GM18507 (cell line): ENCODE measurements around the gene KDM5B.
"Not testable (repeated sequence)": the region's sequence is repeated elsewhere in the genome, so short reads cannot be mapped to it uniquely, and the experiment has no call there.

Experiments
- DNase-seq: peaks from one replicate; pipeline ENCODE4 v3.0.0; 2011; ENCODE audit warnings: low read depth; ENCODE audit not compliant: insufficient read length; ENCODE audit errors: extremely low spot score
- FAIRE-seq: peaks from 2 replicates; lab custom pipeline; 2011; peaks lifted over from hg19 to GRCh38; lab: Jason Lieb, UNC

KDM5B gene

GRCh38 chr1:202796670-202797069 lies 11.6 kb downstream of the KDM5B start:
- FAIRE-seq (no peak), DNase-seq (no peak)

- not testable (repeated sequence) for FAIRE-seq, DNase-seq
Measured at GRCh38 chr1:202794931-202795330, 13.3 kb downstream of the KDM5B start.

GRCh38 chr1:202794051-202794740 lies 14.0 kb downstream of the KDM5B start:
- DNase-seq (no peak), FAIRE-seq (no peak)

DNA sequence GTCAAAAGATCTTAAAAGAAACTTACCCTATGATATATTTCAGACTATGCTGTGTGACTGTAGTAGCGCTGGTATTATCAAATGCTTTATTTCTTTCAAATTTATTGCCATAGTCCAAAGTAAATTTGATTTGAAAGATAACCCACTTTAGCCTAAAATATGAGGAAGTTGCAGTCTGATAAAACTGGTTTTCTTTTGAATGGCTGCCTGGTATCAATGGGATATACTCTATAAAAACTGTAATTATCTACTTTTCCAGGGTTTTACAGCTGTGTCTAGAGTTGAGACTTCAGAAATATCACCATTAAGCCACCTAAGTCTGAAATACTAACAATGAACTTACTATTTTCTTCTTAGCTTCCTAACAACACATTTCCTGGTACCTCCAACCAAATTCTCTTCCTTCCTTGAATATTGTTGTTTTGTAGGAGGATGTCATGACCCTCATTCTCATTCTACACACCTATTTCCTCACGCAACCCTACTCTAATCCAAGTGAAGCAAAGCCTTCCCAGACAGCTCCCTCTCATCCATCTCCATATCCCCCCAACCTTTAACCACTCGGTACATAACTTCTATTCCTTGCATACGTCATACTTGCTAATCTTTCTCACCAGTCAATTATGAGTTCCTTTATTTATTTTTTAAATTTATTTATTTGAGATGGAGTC lies 17.0 kb downstream of the KDM5B start:
- DNase-seq: no peak
- no peak for FAIRE-seq

DNA sequence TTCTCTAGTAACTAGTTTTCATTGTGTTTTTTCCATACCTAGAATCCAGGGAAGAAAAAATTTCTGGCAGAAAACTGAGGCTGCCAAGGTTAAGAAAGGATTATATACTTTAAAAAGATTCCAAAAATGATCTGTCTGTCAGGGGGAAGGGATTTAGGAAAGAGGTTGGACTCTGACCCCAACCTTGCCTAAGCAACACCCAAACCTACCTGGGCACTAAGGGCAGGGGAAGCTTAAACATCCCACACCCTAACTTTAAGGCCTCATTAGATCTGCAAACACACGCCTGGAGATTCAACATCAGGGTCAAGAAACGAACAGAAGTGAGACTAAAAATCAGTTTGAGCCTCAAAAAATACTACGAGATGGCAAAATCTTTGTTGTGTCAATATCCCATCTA lies 19.4 kb downstream of the KDM5B start:
- FAIRE-seq (no peak), DNase-seq (no peak)

- no peak for DNase-seq
- FAIRE-seq: no peak
Measured at GRCh38 chr1:202786804-202787203, 21.4 kb downstream of the KDM5B start.

- no peak for FAIRE-seq
Measured at GRCh38 chr1:202781180-202781579, 27.0 kb downstream of the KDM5B start.

DNA sequence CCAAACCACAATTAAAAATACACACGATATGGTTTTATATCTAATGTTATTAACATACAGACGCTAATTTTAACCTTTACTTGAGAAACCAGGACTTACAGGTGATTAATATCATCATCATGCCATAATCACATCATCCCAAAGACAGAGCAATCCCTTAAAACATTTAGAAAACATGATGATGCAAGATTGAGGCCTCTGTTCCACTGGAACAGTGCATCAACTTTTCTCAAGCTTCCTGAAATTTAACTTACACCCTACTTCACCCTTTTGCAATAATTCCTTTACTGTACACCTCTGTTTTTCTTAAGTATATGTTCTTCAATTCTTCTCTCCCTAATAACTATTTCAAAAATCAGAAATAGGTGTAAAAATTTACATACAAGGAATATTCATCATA lies 38.1 kb downstream of the KDM5B start:
- FAIRE-seq (no peak), DNase-seq (no peak)

More at GRCh38 chr1:202781180-202781579, 27.0 kb downstream of the KDM5B start:
- no peak for DNase-seq

- FAIRE-seq (no peak), DNase-seq (no peak)
Measured at GRCh38 chr1:202765721-202766120, 42.5 kb downstream of the KDM5B start.

- FAIRE-seq (no peak), DNase-seq (no peak)
Measured at GRCh38 chr1:202762019-202762418, 46.2 kb downstream of the KDM5B start.

- FAIRE-seq: no peak
- DNase-seq: no peak
Measured at GRCh38 chr1:202760589-202760988, 47.6 kb downstream of the KDM5B start.

- no peak for FAIRE-seq
- DNase-seq: no peak
Measured at GRCh38 chr1:202756391-202756790, 51.8 kb downstream of the KDM5B start.

- FAIRE-seq: no peak
- no peak for DNase-seq
Measured at GRCh38 chr1:202754293-202754692, 53.9 kb downstream of the KDM5B start.

GRCh38 chr1:202752774-202753173 lies 55.4 kb downstream of the KDM5B start:
- DNase-seq: no peak
- no peak for FAIRE-seq

DNA sequence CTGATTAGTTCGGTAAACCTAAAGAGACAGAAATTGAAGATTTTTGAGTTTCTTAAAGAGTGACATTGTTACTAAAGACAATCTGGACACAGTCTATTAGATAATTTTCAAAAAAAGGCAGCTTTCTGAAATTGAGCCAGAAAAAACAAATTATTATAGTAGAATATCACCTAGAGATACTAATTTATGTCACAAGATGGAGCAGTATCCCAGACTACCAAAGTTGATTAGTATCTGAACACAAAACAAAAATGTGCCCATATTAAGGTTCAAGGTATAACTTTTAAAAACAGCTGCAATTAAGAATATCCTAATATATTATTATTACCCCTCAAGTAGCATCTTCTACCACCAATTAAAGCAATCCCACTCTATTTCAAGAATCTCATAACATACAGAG lies 57.5 kb downstream of the KDM5B start:
- DNase-seq: no peak
- FAIRE-seq: no peak

DNA sequence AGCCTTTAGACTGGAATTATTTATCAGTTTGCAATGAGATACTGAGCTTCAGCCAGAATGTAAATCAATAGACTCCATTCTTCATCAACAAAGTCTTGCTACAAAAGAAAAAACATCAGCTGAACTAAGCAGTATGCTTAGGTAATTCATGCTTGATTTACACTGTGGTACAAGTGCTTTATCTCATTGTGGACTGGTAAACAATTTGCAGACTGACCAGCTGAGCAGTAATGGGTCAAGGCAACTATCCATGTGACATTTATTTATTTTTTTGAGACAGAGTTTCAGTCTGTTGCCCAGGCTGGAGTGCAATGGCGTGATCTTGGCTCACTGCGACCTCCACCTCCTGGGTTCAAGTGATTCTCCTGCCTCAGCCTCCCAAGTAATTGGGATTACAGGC lies 58.2 kb downstream of the KDM5B start:
- DNase-seq (no peak), FAIRE-seq (no peak)

GRCh38 chr1:202745323-202745888 lies 62.8 kb downstream of the KDM5B start:
- no peak for DNase-seq
- FAIRE-seq: no peak

DNA sequence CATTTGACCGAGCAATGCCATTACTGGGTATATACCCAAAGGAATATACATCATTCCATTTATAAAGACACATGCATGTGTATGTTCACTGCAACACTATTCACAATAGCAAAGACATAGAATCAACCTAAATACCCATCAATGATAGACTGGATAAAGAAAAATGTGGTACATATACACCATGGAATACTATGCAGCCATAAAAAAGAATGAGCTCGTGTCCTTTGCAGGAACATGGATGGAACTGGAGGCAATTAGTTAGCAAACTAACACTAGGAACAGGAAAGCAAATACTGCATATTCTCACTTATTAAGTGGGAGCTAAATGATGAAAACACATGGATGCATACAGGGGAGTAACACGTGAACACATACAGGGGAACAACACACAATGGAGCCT lies 63.5 kb downstream of the KDM5B start:
- not testable (repeated sequence) for FAIRE-seq, DNase-seq

DNA sequence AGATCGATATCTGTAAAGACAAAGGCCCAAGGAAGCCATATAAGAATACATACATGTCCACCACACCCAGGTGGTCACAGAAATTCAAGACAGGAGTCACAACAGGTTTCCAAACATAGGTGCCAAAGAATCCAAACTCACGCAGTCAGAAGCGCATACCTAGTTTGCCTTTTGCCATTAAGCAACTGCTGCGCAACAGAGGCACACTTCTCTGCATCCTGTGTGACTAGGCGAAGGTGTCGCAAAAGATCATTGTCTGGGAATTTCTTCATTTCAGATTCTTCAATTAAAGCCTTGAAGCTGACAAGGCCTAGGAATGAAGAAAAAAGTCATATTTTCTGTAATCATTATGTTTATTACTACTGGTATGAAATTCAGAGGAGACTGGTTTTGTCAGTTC lies 65.7 kb downstream of the KDM5B start:
- FAIRE-seq (no peak), DNase-seq (no peak)

GRCh38 chr1:202733251-202733650 lies 75.0 kb downstream of the KDM5B start:
- no peak for DNase-seq
- FAIRE-seq: no peak

DNA sequence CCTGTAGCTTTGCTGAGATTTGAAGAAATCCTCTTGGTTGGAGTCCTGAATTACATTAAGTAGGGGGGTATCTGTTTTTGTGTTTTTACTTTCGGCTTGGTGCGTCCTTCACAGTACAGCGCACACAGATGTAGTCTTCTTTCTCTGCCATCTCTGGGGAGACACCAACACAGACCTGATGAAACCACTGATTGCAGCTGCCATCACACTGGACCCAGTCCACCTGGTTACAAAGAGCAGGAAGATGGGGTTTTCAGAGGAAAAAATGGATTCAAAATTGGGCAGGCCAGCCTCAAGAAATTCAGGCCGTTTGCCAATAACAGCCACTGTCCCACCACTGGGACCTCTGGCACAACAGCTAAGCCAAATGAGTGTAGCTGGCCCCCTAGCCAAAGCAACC lies 79.3 kb downstream of the KDM5B start:
- DNase-seq: no peak
- no peak for FAIRE-seq
